ENCODE data around the gene NEK2. TPM values are rescaled to one million over a fixed set of nuclear protein-coding genes. Genes with fewer than 3 reads are reported as not detected.
A peak's percentile ranks its signal among the peaks of the same experiment; 100 is the strongest.
"Not testable (repeated sequence)": the region's sequence is repeated elsewhere in the genome, so short reads cannot be mapped to it uniquely, and the experiment has no call there.

Gene NEK2
- total RNA-seq, 1 donor from 2014 or later: 18.0 TPM

- Mint-ChIP-seq H3K4me1 (peaks cover 21% of the 10 kb centered on the region), H3K4me3 (no peak overlapping the region), H3K9me3 (no peaks in the 10 kb centered on the region), H3K27ac (no peak overlapping the region), H3K27me3 (peaks cover 7% of the 10 kb centered on the region), H3K36me3 (ENCODE audit: low read depth) (no peaks in the 10 kb centered on the region)
- intact Hi-C loops (cut with micrococcal nuclease): no loop called here
- DNase-seq: no peak
These were observed 8.2 kb upstream of the NEK2 start for GRCh38 chr1:211683396-211684297.

DNA sequence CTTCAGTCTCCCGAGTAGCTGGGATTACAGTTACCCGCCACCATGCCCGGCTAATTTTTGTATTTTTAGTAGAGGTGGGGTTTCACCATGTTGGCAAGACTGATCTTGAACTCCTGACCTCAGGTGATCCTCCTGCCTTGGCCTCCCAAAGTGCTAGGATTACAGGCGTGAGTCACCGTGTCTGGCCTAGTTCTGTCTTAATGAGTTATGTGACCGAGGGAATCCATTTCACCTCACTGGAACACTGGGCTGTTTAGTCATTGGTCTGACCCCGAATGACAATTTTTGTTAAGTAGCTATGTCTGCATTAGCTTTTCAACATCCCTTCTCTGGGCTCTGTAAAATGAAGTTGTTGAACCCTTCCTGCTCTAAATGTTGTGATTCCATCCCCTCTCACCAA lies 6.8 kb upstream of the NEK2 start:
- DNase-seq; H3K9me3 Mint-ChIP-seq; intact Hi-C loops (cut with micrococcal nuclease); H3K4me3 Mint-ChIP-seq; H3K4me1 Mint-ChIP-seq; H3K36me3 Mint-ChIP-seq (ENCODE audit: low read depth); H3K27me3 Mint-ChIP-seq: not testable (repeated sequence)
- peak overlapping the region; percentile 34 for H3K27ac Mint-ChIP-seq

GRCh38 chr1:211680752-211681327 lies 5.4 kb upstream of the NEK2 start:
- Mint-ChIP-seq H3K27me3 (peaks cover 7% of the 10 kb centered on the region), H3K36me3 (ENCODE audit: low read depth) (no peaks in the 10 kb centered on the region), H3K9me3 (no peaks in the 10 kb centered on the region), H3K27ac (peak overlapping the region; percentile 84), H3K4me3 (peak overlapping the region; percentile 49), H3K4me1 (peaks cover 8% of the 10 kb centered on the region)
- intact Hi-C loops (cut with micrococcal nuclease): loop anchor here (1.0 to 2.0 kb wide), 8 partner anchors 18 to 775 kb away; partner anchors contain the start of genes DTL, INTS7, LPGAT1 and PPP2R5A
- peak; percentile 91 for DNase-seq

- H3K27me3 Mint-ChIP-seq: peaks cover 7% of the 10 kb centered on the region
- H3K9me3 Mint-ChIP-seq: no peaks in the 10 kb centered on the region
- intact Hi-C loops (cut with micrococcal nuclease): no loop called here
These were observed 2.2 kb upstream of the NEK2 start for GRCh38 chr1:211677659-211678058.

DNA sequence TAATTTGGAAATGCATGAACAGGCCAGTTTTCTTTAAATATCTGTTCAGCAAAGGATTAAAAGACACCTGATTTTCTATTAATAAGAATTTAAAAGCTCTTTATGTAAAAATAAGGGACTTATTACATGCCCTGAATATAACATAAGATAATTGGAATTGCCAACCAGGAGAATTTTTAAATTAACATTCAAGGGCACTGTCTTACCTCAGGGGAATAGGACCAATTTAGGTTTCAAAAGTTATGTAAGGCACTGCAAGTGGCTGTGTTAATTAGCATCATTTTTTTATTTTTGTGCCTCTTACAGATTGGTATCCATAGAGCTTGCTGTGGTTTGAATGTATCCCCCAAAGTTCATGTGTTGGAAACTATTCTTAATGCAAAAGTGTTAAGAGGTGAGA lies 1.3 kb upstream of the NEK2 start:
- H3K27ac Mint-ChIP-seq: no peak overlapping the region
- H3K4me1 Mint-ChIP-seq: peaks cover 34% of the 10 kb centered on the region
- H3K36me3 Mint-ChIP-seq (ENCODE audit: low read depth): peaks cover 9% of the 10 kb centered on the region
- no peaks in the 10 kb centered on the region for H3K9me3 Mint-ChIP-seq
- intact Hi-C loops (cut with micrococcal nuclease): no loop called here
- DNase-seq: no peak
- H3K27me3 Mint-ChIP-seq: peaks cover 7% of the 10 kb centered on the region
- peak overlapping the region; percentile 62 for H3K4me3 Mint-ChIP-seq

More at GRCh38 chr1:211677659-211678058, 2.2 kb upstream of the NEK2 start:
- DNase-seq: no peak
- Mint-ChIP-seq H3K4me1 (peaks cover 29% of the 10 kb centered on the region), H3K36me3 (ENCODE audit: low read depth) (peaks cover 7% of the 10 kb centered on the region), H3K4me3 (no peak overlapping the region), H3K27ac (no peak overlapping the region)

- Mint-ChIP-seq H3K27ac (no peak overlapping the region), H3K36me3 (ENCODE audit: low read depth) (peaks cover 9% of the 10 kb centered on the region), H3K27me3 (peaks cover 7% of the 10 kb centered on the region), H3K9me3 (no peaks in the 10 kb centered on the region), H3K4me1 (peaks cover 35% of the 10 kb centered on the region), H3K4me3 (peak overlapping the region; percentile 97)
- intact Hi-C loops (cut with micrococcal nuclease): no loop called here
- no peak for DNase-seq
These were observed 724 bp upstream of the NEK2 start for GRCh38 chr1:211676106-211676583.

- intact Hi-C loops (cut with micrococcal nuclease): no loop called here
- no peak for DNase-seq
- H3K9me3 Mint-ChIP-seq: no peaks in the 10 kb centered on the region
- peaks cover 48% of the 10 kb centered on the region for H3K36me3 Mint-ChIP-seq (ENCODE audit: low read depth)
- H3K4me1 Mint-ChIP-seq: peaks cover 4% of the 10 kb centered on the region
- no peak overlapping the region for H3K4me3 Mint-ChIP-seq
- H3K27me3 Mint-ChIP-seq: no peaks in the 10 kb centered on the region
- no peak overlapping the region for H3K27ac Mint-ChIP-seq
These were observed 8.3 kb downstream of the NEK2 start for GRCh38 chr1:211667065-211667617.

DNA sequence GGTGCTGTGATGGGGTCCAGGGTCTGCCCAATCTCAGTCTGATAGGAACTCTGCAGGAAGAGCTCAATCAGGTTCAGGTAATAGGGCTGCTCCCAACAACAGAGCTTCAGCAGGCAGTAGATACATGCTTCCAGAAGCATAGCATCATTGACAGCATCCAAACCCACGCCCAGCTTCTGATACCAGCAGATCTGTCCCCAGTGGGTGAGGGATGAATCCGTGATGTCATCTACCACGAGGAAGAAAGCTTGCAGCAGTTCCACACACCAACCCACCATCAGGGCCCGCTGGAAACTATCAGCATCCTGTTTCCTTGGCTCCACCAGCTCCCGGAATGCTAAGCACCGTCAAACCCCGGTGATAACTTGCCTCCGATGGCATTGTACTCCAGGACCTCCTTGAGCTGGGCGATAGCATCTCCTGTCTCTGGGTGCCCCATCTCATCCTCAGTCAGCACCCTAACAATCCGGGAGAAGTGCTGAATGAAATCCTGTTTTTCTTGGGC lies 14.7 kb downstream of the NEK2 start:
- DNase-seq: no peak
- Mint-ChIP-seq H3K27me3 (no peaks in the 10 kb centered on the region), H3K9me3 (no peaks in the 10 kb centered on the region), H3K4me3 (no peak overlapping the region), H3K4me1 (no peaks in the 10 kb centered on the region), H3K27ac (no peak overlapping the region), H3K36me3 (ENCODE audit: low read depth) (peaks cover 18% of the 10 kb centered on the region)
- intact Hi-C loops (cut with micrococcal nuclease): no loop called here

DNA sequence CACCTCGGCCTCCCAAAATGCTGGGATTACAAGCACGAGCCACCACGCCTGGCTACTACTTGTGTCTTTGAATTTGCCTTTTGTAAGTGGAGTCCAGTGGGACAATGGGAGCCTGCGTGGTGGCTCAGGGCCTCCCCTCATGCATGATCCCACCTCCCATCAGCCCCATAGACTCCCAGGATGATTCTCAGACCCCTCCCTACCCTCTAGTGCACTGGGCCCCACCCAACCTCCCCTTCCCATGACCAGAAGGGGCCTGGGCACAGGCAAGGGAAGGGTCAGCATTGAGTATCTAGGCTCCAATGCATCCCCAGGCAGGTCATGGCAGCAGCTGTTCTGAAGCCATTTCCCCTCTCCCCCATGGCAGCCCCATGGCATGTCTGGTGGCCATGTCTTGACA lies 18.7 kb downstream of the NEK2 start:
- no peaks in the 10 kb centered on the region for H3K36me3 Mint-ChIP-seq (ENCODE audit: low read depth)

GRCh38 chr1:211654838-211655787 lies 20.3 kb downstream of the NEK2 start:
- Mint-ChIP-seq H3K4me3 (no peak overlapping the region), H3K27ac (no peak overlapping the region), H3K27me3 (peaks cover 10% of the 10 kb centered on the region), H3K36me3 (ENCODE audit: low read depth) (no peaks in the 10 kb centered on the region), H3K9me3 (no peaks in the 10 kb centered on the region), H3K4me1 (peaks cover 6% of the 10 kb centered on the region)
- intact Hi-C loops (cut with micrococcal nuclease): loop anchor here (1.0 to 10.0 kb wide), 6 partner anchors 78 to 1248 kb away; partner anchors contain the start of gene RCOR3
- DNase-seq: peak; percentile 94

More for the DNA sequence above, 18.7 kb downstream of the NEK2 start:
- H3K27ac Mint-ChIP-seq: no peak overlapping the region
- peaks cover 6% of the 10 kb centered on the region for H3K27me3 Mint-ChIP-seq
- no peaks in the 10 kb centered on the region for H3K9me3 Mint-ChIP-seq
- peaks cover 6% of the 10 kb centered on the region for H3K4me1 Mint-ChIP-seq
- intact Hi-C loops (cut with micrococcal nuclease): loop anchor here (5.0 to 10.0 kb wide), 2 partner anchors 402 to 1074 kb away; partner anchors contain the start of gene RCOR3
- no peak overlapping the region for H3K4me3 Mint-ChIP-seq
- no peak for DNase-seq

DNA sequence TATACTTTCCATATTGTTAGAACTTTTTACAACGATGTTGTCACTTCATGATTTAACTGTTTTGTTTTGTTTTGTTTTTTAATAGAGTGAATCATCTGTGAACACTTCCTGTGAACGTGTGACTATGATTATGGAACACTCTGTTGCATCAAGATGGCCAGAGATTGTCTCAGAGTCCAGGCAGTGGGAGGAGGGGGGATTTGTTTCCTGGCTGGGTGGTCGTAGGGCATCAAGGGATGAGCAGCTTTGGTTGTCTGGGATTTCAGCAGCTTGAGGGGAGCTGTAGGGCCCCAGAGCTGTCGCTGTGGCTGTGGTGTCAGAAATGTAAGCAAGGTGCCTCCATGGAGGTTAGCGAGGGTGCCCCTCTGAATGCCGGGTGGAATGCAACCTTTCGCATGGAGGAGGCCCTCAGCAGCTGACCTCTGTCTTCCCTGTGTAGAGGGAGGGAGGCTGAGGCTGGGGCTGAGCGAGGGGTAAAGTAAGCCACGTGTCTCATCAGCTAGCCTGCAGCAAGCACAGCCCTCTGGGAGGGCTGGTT lies 21.4 kb downstream of the NEK2 start:
- intact Hi-C loops (cut with micrococcal nuclease): loop anchor here (10.0 kb wide), 1 partner anchor 399 kb away; the partner anchor contains the start of gene RCOR3
- no peak overlapping the region for H3K27ac Mint-ChIP-seq
- no peaks in the 10 kb centered on the region for H3K36me3 Mint-ChIP-seq (ENCODE audit: low read depth)
- peaks cover 10% of the 10 kb centered on the region for H3K27me3 Mint-ChIP-seq
- DNase-seq: no peak
- peaks cover 6% of the 10 kb centered on the region for H3K4me1 Mint-ChIP-seq
- H3K9me3 Mint-ChIP-seq: no peaks in the 10 kb centered on the region
- no peak overlapping the region for H3K4me3 Mint-ChIP-seq

GRCh38 chr1:211653293-211653692 lies 22.1 kb downstream of the NEK2 start:
- Mint-ChIP-seq H3K4me3 (no peak overlapping the region), H3K27ac (no peak overlapping the region), H3K4me1 (peaks cover 6% of the 10 kb centered on the region), H3K27me3 (peaks cover 10% of the 10 kb centered on the region), H3K36me3 (ENCODE audit: low read depth) (no peaks in the 10 kb centered on the region), H3K9me3 (no peaks in the 10 kb centered on the region)
- intact Hi-C loops (cut with micrococcal nuclease): loop anchor here (10.0 kb wide), 1 partner anchor 398 kb away; the partner anchor contains the start of gene RCOR3
- DNase-seq: no peak

Data from activated CD4-positive, alpha-beta T cell treated with anti-CD3 and anti-CD28 coated beads, Interleukin-2, amount 10 ng/mL, durations not matched to agents 24 days and 14 days (primary cell).